HEK293 (cell line): Measurements from ENCODE around the gene CELSR3.
A peak's percentile ranks its signal among the peaks of the same experiment; 100 is the strongest.

Source experiments
- CTCF ChIA-PET: fragments of 350-600 bp; formaldehyde crosslinking; extraction: SDS; loops from one replicate; lab custom pipeline; 2021; ENCODE audit warnings: antibody characterized with exemption; lab: Yijun Ruan, JAX
- POLR2A ChIA-PET: fragments of 300-600 bp; formaldehyde crosslinking; extraction: SDS; loops from one replicate; lab custom pipeline; 2020; ENCODE audit warnings: antibody characterized with exemption, inconsistent platforms; lab: Yijun Ruan, JAX
- H3K27ac ChIP-seq: fragments of 200-500 bp; sonication (Bioruptor generic); 2 replicates; pipeline ENCODE4 v1.5.1; 2014; ENCODE audit warnings: low read depth, low read length, control low read depth, inconsistent platforms; ENCODE audit errors: extremely low read depth
- H3K36me3 ChIP-seq, 2 experiments: fragments of 200-500 bp in 1 of 2; sonication (Bioruptor generic) in 1 of 2; 1 replicate in 1 of 2; 2 replicates in 1 of 2; pipeline ENCODE4 v1.5.1; 2014 to 2017; ENCODE audit warnings: inconsistent platforms in 2 of 2, low read length in 2 of 2; ENCODE audit not compliant: control insufficient read depth in 2 of 2, insufficient read depth in 1 of 2
- H3K4me1 ChIP-seq: fragments of 200-500 bp; sonication (Bioruptor generic); 2 replicates; pipeline ENCODE4 v1.5.1; 2014; ENCODE audit warnings: mild to moderate bottlenecking, low read length, inconsistent platforms; ENCODE audit not compliant: control insufficient read depth, insufficient read depth
- H3K4me3 ChIP-seq: 2 replicates; pipeline ENCODE4 v1.5.1; 2011; ENCODE audit warnings: low read depth, mild to moderate bottlenecking, control low read depth, low read length, moderate library complexity
- H3K9me3 ChIP-seq: fragments of 200-500 bp; sonication (Bioruptor generic); 2 replicates; pipeline ENCODE4 v1.5.1; 2014; ENCODE audit warnings: low read depth, low read length, inconsistent platforms; ENCODE audit not compliant: control insufficient read depth, insufficient read depth
- BCL11B ChIP-seq: fragments of 450-650 bp; formaldehyde crosslinking; IDR thresholded peaks from 2 replicates; pipeline ENCODE4 v1.5.1; 2016; ENCODE audit warnings: low read depth, missing biosample characterization, missing genetic modification characterization
- GLIS1 ChIP-seq: fragments of 450-650 bp; formaldehyde crosslinking; IDR thresholded peaks from 2 replicates; pipeline ENCODE4 v1.5.1; 2016; ENCODE audit warnings: missing biosample characterization, missing genetic modification characterization
- ZBTB21 ChIP-seq: fragments of 450-650 bp; formaldehyde crosslinking; IDR thresholded peaks from 2 replicates; pipeline ENCODE4 v1.5.1; 2017; ENCODE audit warnings: missing biosample characterization, missing genetic modification characterization
- ZFHX2 ChIP-seq: fragments of 450-650 bp; formaldehyde crosslinking; conservative IDR thresholded peaks from 2 replicates; pipeline ENCODE4 v1.5.1; 2016; ENCODE audit warnings: missing biosample characterization, missing genetic modification characterization
- ZFP37 ChIP-seq: fragments of 450-650 bp; formaldehyde crosslinking; IDR thresholded peaks from 2 replicates; pipeline ENCODE4 v1.5.1; 2016; ENCODE audit warnings: missing biosample characterization, missing genetic modification characterization
- ZNF16 ChIP-seq: fragments of 450-650 bp; formaldehyde crosslinking; IDR thresholded peaks from 2 replicates; pipeline ENCODE4 v1.5.1; 2016; ENCODE audit warnings: low read depth, missing biosample characterization, missing genetic modification characterization
- ZNF174 ChIP-seq: fragments of 450-650 bp; formaldehyde crosslinking; IDR thresholded peaks from 2 replicates; pipeline ENCODE4 v1.5.0; 2017; ENCODE audit warnings: missing biosample characterization, mild to moderate bottlenecking, missing genetic modification characterization
- ZNF2 ChIP-seq: fragments of 450-650 bp; formaldehyde crosslinking; IDR thresholded peaks from 2 replicates; pipeline ENCODE4 v1.5.1; 2016; ENCODE audit warnings: missing biosample characterization, missing genetic modification characterization
- ZNF223 ChIP-seq: fragments of 450-650 bp; formaldehyde crosslinking; IDR thresholded peaks from 2 replicates; pipeline ENCODE4 v1.5.1; 2016; ENCODE audit warnings: missing biosample characterization, missing genetic modification characterization
- ZNF341 ChIP-seq: fragments of 450-650 bp; formaldehyde crosslinking; IDR thresholded peaks from 2 replicates; pipeline ENCODE4; 2016; ENCODE audit warnings: low read depth, missing biosample characterization, missing genetic modification characterization
- ZNF350 ChIP-seq: fragments of 450-650 bp; formaldehyde crosslinking; IDR thresholded peaks from 2 replicates; pipeline ENCODE4 v1.5.0; 2017; ENCODE audit warnings: missing biosample characterization, mild to moderate bottlenecking, missing genetic modification characterization
- ZNF394 ChIP-seq: fragments of 450-650 bp; formaldehyde crosslinking; IDR thresholded peaks from 2 replicates; pipeline ENCODE4 v1.5.1; 2016; ENCODE audit warnings: missing biosample characterization, missing genetic modification characterization, mild to moderate bottlenecking, moderate library complexity, borderline replicate concordance
- ZNF544 ChIP-seq: fragments of 450-650 bp; formaldehyde crosslinking; IDR thresholded peaks from 2 replicates; pipeline ENCODE4 v1.5.0; 2017; ENCODE audit warnings: missing biosample characterization, missing genetic modification characterization
- ZNF670 ChIP-seq: fragments of 450-650 bp; formaldehyde crosslinking; IDR thresholded peaks from 2 replicates; pipeline ENCODE4 v1.5.1; 2016; ENCODE audit warnings: missing biosample characterization, missing genetic modification characterization, low read depth
- ZNF747 ChIP-seq: fragments of 450-650 bp; formaldehyde crosslinking; IDR thresholded peaks from 2 replicates; pipeline ENCODE4 v1.5.1; 2016; ENCODE audit warnings: missing biosample characterization, missing genetic modification characterization
- ZNF76 ChIP-seq: fragments of 450-650 bp; formaldehyde crosslinking; IDR thresholded peaks from 2 replicates; pipeline ENCODE4; 2016; ENCODE audit warnings: low read depth, missing biosample characterization, missing genetic modification characterization, borderline replicate concordance
- ZNF768 ChIP-seq: fragments of 450-650 bp; formaldehyde crosslinking; IDR thresholded peaks from 2 replicates; pipeline ENCODE4 v1.5.1; 2018; ENCODE audit warnings: missing biosample characterization, mild to moderate bottlenecking, missing genetic modification characterization
- ZNF843 ChIP-seq: fragments of 450-650 bp; formaldehyde crosslinking; IDR thresholded peaks from 2 replicates; pipeline ENCODE4 v1.5.1; 2016; ENCODE audit warnings: missing biosample characterization, missing genetic modification characterization
- TF ChIP-seq, protein P1 (sequence below): fragments of 450-650 bp; formaldehyde crosslinking; IDR thresholded peaks from 2 replicates; pipeline ENCODE4 v1.5.1; 2017; ENCODE audit warnings: missing biosample characterization, missing genetic modification characterization
- TF ChIP-seq, protein P2 (sequence below): fragments of 450-650 bp; formaldehyde crosslinking; IDR thresholded peaks from 2 replicates; pipeline ENCODE4 v1.5.1; 2016; ENCODE audit warnings: missing biosample characterization, missing genetic modification characterization
- TF ChIP-seq, protein P3 (sequence below): fragments of 450-650 bp; formaldehyde crosslinking; IDR thresholded peaks from 2 replicates; pipeline ENCODE4 v1.5.1; 2017; ENCODE audit warnings: missing biosample characterization, mild to moderate bottlenecking, missing genetic modification characterization, moderate library complexity
- TF ChIP-seq, protein P4 (sequence below): fragments of 450-650 bp; formaldehyde crosslinking; optimal IDR thresholded peaks from 2 replicates; pipeline ENCODE3; 2016; ENCODE audit warnings: missing biosample characterization, mild to moderate bottlenecking, missing genetic modification characterization

Gene CELSR3

DNA sequence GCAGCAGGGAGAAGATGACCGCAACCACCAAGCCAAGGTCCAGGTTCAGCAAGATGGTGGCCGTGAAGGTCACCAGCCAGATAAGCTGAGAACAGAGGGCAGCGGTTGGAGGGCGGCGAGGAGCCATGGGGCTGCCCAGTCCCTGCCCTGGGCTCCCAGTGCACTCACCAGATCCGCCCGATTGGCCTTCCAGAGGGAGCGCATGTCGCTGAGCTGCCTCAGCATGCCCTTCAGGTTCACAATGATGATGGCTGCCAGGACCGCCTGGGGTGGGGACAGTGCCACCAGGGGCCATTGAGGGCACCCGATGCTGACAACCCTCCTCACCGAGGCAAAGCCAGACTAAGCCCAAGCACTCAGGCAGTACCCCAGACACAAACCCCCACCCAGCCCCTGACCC lies 32.8 kb downstream of the CELSR3 start (continued):
- TF ChIP-seq, protein P1, sequence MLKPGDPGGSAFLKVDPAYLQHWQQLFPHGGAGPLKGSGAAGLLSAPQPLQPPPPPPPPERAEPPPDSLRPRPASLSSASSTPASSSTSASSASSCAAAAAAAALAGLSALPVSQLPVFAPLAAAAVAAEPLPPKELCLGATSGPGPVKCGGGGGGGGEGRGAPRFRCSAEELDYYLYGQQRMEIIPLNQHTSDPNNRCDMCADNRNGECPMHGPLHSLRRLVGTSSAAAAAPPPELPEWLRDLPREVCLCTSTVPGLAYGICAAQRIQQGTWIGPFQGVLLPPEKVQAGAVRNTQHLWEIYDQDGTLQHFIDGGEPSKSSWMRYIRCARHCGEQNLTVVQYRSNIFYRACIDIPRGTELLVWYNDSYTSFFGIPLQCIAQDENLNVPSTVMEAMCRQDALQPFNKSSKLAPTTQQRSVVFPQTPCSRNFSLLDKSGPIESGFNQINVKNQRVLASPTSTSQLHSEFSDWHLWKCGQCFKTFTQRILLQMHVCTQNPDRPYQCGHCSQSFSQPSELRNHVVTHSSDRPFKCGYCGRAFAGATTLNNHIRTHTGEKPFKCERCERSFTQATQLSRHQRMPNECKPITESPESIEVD (tag by site-specific recombination) = no peak
- TF ChIP-seq, protein P2, sequence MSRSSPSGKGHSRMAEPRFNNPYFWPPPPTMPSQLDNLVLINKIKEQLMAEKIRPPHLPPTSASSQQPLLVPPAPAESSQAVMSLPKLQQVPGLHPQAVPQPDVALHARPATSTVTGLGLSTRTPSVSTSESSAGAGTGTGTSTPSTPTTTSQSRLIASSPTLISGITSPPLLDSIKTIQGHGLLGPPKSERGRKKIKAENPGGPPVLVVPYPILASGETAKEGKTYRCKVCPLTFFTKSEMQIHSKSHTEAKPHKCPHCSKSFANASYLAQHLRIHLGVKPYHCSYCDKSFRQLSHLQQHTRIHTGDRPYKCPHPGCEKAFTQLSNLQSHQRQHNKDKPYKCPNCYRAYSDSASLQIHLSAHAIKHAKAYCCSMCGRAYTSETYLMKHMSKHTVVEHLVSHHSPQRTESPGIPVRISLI = no peak
- TF ChIP-seq ZNF747 (tag by site-specific recombination) (no peak), ZNF350 (tag by site-specific recombination) (no peak), ZNF16 (tag by site-specific recombination) (no peak), BCL11B (tag by site-specific recombination) (no peak), ZNF544 (tag by site-specific recombination) (no peak), ZNF76 (tag by site-specific recombination) (no peak), ZNF670 (no peak), ZNF341 (tag by site-specific recombination) (no peak)
- TF ChIP-seq, protein P3, sequence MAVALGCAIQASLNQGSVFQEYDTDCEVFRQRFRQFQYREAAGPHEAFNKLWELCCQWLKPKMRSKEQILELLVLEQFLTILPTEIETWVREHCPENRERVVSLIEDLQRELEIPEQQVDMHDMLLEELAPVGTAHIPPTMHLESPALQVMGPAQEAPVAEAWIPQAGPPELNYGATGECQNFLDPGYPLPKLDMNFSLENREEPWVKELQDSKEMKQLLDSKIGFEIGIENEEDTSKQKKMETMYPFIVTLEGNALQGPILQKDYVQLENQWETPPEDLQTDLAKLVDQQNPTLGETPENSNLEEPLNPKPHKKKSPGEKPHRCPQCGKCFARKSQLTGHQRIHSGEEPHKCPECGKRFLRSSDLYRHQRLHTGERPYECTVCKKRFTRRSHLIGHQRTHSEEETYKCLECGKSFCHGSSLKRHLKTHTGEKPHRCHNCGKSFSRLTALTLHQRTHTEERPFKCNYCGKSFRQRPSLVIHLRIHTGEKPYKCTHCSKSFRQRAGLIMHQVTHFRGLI (tag by site-specific recombination) = no peak
- TF ChIP-seq, protein P4, sequence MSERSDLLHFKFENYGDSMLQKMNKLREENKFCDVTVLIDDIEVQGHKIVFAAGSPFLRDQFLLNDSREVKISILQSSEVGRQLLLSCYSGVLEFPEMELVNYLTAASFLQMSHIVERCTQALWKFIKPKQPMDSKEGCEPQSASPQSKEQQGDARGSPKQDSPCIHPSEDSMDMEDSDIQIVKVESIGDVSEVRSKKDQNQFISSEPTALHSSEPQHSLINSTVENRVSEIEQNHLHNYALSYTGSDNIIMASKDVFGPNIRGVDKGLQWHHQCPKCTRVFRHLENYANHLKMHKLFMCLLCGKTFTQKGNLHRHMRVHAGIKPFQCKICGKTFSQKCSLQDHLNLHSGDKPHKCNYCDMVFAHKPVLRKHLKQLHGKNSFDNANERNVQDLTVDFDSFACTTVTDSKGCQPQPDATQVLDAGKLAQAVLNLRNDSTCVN = no peak
- TF ChIP-seq, all 188 proteins: peak for 0

DNA sequence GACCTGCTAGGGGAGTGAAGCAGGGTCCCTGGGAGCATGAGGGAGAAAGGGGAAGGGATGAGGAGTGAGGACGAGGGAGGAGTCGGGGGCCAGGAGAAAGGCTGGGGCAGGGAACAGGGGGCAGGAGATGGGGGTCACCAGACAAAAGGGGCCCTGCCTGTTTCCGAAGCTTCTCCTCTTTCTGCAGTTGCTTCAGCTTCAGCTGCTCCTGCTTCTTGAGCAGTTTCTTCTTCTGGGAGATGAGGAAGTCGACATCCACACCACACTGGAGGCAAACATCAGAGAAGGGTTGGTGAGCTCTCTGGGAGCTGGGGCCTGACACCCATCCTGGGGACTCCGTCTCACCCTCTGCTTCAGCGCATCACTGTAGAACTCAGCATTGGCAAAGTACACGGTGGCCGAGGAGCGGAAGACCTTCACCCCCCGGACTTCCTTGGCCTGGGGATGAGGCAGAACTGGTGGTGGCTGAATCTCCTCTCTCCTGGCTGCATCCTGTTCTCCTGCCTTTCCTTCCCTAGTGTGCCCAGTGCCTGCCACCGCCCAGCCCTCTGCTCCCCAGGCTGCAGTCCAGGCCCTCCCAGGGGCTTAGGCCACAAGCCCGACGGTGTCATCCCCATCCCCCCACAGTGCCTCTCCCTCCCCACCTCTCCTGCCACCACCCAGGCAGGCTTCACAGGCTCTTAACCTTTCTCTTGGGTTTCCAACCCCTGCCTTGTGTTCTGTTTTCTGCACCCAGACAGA lies 34.2 kb downstream of the CELSR3 start:
- Histone ChIP-seq H3K36me3 (peaks cover 0 to 87% of the 10 kb centered on the region in 2 experiments; a peak in 1 of 3 replicates), H3K9me3 (no peaks in the 10 kb centered on the region), H3K4me1 (no peaks in the 10 kb centered on the region), H3K27ac (no peak overlapping the region), H3K4me3 (no peak overlapping the region)
- ChIA-PET CTCF (interaction anchor here (0.6 kb wide), 1 partner anchor 361 kb away, joined by 3 read pairs; no protein-coding TSS in a partner anchor), POLR2A (no interaction called here)
- TF ChIP-seq ZNF394 (tag by site-specific recombination) (peak; percentile 55; the same call in 1 of the 2 replicates), GLIS1 (tag by site-specific recombination) (peak; percentile 22; the same call in 1 of the 2 replicates), ZFHX2 (no peak)

DNA sequence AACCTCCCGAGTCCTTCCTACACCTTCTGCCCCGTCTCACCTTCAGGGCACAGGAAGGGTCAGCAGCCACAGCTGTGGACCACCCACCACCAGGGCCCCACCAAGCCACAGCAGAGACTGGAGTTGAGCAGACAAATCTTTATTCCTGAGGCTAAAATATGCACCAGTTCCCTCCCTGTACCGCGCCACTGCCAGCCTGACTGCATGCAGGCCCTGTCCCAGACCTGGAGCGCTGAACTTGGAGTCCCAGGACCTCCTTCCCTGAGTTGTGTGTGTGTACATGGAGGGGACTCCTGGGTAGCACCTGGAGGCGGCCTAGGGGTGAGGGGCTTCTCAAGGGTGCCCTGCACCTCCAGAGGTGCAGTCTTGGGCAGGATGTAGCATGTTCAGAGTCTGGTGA lies 37.1 kb downstream of the CELSR3 start:
- H3K4me3 ChIP-seq = no peak overlapping the region
- H3K27ac ChIP-seq = no peak overlapping the region
- H3K36me3 ChIP-seq = peaks cover 0 to 58% of the 10 kb centered on the region in 2 experiments; a peak in 1 of 3 replicates
- TF ChIP-seq ZNF768 (tag by site-specific recombination) (no peak), ZNF174 (no peak), ZNF843 (tag by site-specific recombination) (no peak), ZNF2 (tag by site-specific recombination) (no peak), ZNF223 (tag by site-specific recombination) (no peak), ZBTB21 (tag by site-specific recombination) (no peak), ZFP37 (tag by site-specific recombination) (no peak)
- H3K4me1 ChIP-seq = no peaks in the 10 kb centered on the region
- H3K9me3 ChIP-seq = no peaks in the 10 kb centered on the region
- ChIA-PET POLR2A (no interaction called here), CTCF (no interaction called here)
